Measurements from ENCODE around the gene TP53RK. TPM values are rescaled to one million over a fixed set of nuclear protein-coding genes. Genes with fewer than 3 reads are reported as not detected.

TP53RK gene
- total and polyA plus RNA-seq, 5 donors from 2014 or later = 6.6 to 23.6 (median 18.0) TPM

- Mint-ChIP-seq H3K36me3 (peaks cover 4% of the 10 kb centered on the region), H3K27ac (no peak overlapping the region), H3K4me1 (no peaks in the 10 kb centered on the region), H3K4me3 (no peak overlapping the region), H3K9me3 (peaks cover 0 to 9% (median 2%) of the 10 kb centered on the region in 7 donors), H3K27me3 (peaks cover 35% of the 10 kb centered on the region)
- no peaks in the 10 kb centered on the region for H3K36me3 ChIP-seq (ENCODE audit: control insufficient read depth, insufficient read depth, low read length)
- DNase-seq (no peak), ATAC-seq (ENCODE audit: low read depth in 2 of 2) (no peak)
- H3K9me3 ChIP-seq (ENCODE audit: control insufficient read depth in 2 of 2, low read length in 2 of 2) = peaks cover 0 to 15% of the 10 kb centered on the region in 2 experiments
- H3K4me1 ChIP-seq (ENCODE audit: control insufficient read depth, insufficient read depth, low read length, poor library complexity, severe bottlenecking) = no peaks in the 10 kb centered on the region
- peaks cover 26% of the 10 kb centered on the region for H3K27me3 ChIP-seq (ENCODE audit: control insufficient read depth, insufficient read depth, low read length)
- H3K27ac ChIP-seq (ENCODE audit: insufficient read depth, low read length, poor library complexity, severe bottlenecking) = no peak overlapping the region
- H3K4me3 ChIP-seq (ENCODE audit: low read depth, low read length) = no peak overlapping the region
Measured at GRCh38 chr20:46703435-46703834, 14.2 kb upstream of the TP53RK start.

GRCh38 chr20:46702447-46703203, 13.4 kb upstream of the TP53RK start:
- H3K27me3 Mint-ChIP-seq = peaks cover 30% of the 10 kb centered on the region
- Histone ChIP-seq H3K27me3 (ENCODE audit: control insufficient read depth, insufficient read depth, low read length) (peaks cover 24% of the 10 kb centered on the region), H3K4me1 (ENCODE audit: control insufficient read depth, insufficient read depth, low read length, poor library complexity, severe bottlenecking) (no peaks in the 10 kb centered on the region), H3K27ac (ENCODE audit: insufficient read depth, low read length, poor library complexity, severe bottlenecking) (no peak overlapping the region), H3K36me3 (ENCODE audit: control insufficient read depth, insufficient read depth, low read length) (no peaks in the 10 kb centered on the region), H3K9me3 (ENCODE audit: control insufficient read depth in 2 of 2, low read length in 2 of 2) (peaks cover 0 to 15% of the 10 kb centered on the region in 2 experiments), H3K4me3 (ENCODE audit: low read depth, low read length) (no peak overlapping the region)
- no peak for ATAC-seq (ENCODE audit: low read depth in 2 of 2)
- peaks cover 4% of the 10 kb centered on the region for H3K36me3 Mint-ChIP-seq
- no peak for DNase-seq
- peaks cover 0 to 9% (median 2%) of the 10 kb centered on the region in 7 donors for H3K9me3 Mint-ChIP-seq
- H3K4me1 Mint-ChIP-seq = no peaks in the 10 kb centered on the region
- H3K4me3 Mint-ChIP-seq = no peak overlapping the region
- H3K27ac Mint-ChIP-seq = no peak overlapping the region

DNA sequence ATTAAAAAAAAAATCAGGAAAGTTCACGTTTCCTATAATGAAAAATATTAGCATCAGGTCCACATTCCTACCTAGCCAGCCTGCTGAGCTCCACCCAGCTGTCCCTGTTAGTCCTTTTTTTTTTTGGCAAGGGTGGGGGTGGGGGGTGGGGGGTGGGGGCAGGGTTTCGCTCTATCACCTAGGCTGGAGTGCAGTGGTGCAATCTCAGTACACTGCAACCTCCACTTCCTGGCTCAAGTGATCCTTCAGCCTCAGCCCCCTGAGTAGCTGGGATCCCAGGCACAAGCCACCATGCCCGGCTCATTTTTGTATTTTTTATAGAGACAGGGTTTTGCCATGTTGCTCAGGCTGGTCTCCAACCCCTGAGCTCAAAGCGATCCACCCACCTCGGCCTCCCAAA, 12.7 kb upstream of the TP53RK start:
- Histone ChIP-seq H3K27ac (ENCODE audit: insufficient read depth, low read length, poor library complexity, severe bottlenecking) (no peak overlapping the region), H3K4me1 (ENCODE audit: control insufficient read depth, insufficient read depth, low read length, poor library complexity, severe bottlenecking) (no peaks in the 10 kb centered on the region), H3K9me3 (ENCODE audit: control insufficient read depth in 2 of 2, low read length in 2 of 2) (peaks cover 0 to 14% of the 10 kb centered on the region in 2 experiments), H3K4me3 (ENCODE audit: low read depth, low read length) (no peak overlapping the region), H3K36me3 (ENCODE audit: control insufficient read depth, insufficient read depth, low read length) (no peaks in the 10 kb centered on the region), H3K27me3 (ENCODE audit: control insufficient read depth, insufficient read depth, low read length) (peaks cover 23% of the 10 kb centered on the region)
- peaks cover 0 to 9% (median 2%) of the 10 kb centered on the region in 7 donors for H3K9me3 Mint-ChIP-seq
- DNase-seq = no peak
- H3K4me3 Mint-ChIP-seq = no peak overlapping the region
- H3K27ac Mint-ChIP-seq = no peak overlapping the region
- H3K27me3 Mint-ChIP-seq = peaks cover 24% of the 10 kb centered on the region
- ATAC-seq (ENCODE audit: low read depth in 2 of 2) = no peak
- peaks cover 4% of the 10 kb centered on the region for H3K36me3 Mint-ChIP-seq
- no peaks in the 10 kb centered on the region for H3K4me1 Mint-ChIP-seq

DNA sequence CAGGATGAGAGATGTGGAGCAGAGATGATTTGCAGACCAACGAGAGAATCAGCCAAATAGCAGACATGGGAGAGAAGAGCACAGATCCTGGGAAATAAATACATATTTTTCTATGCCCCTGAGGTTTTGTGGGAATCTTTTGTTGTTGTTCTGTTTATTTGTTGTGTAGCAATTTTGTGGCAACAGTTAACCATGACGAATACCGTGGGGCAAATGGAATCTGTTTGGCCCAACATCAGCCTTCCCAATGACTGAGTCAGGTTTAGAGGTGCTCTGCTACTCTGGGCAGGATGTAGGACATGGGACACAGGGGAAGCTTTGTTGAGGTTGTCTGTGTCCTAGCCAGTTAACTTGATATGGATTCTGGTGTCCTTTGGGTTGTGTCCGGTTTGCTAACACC, 12.3 kb upstream of the TP53RK start:
- Mint-ChIP-seq H3K27me3 (peaks cover 20% of the 10 kb centered on the region), H3K4me3 (no peak overlapping the region)

GRCh38 chr20:46701057-46701456, 11.8 kb upstream of the TP53RK start:
- peak overlapping the region in 1 of 3 donors; percentile 60 for H3K27ac Mint-ChIP-seq
- Histone ChIP-seq H3K27me3 (ENCODE audit: control insufficient read depth, insufficient read depth, low read length) (peaks cover 21% of the 10 kb centered on the region), H3K9me3 (ENCODE audit: control insufficient read depth in 2 of 2, low read length in 2 of 2) (peaks cover 0 to 5% of the 10 kb centered on the region in 2 experiments), H3K36me3 (ENCODE audit: control insufficient read depth, insufficient read depth, low read length) (no peaks in the 10 kb centered on the region), H3K27ac (ENCODE audit: insufficient read depth, low read length, poor library complexity, severe bottlenecking) (no peak overlapping the region), H3K4me1 (ENCODE audit: control insufficient read depth, insufficient read depth, low read length, poor library complexity, severe bottlenecking) (no peaks in the 10 kb centered on the region), H3K4me3 (ENCODE audit: low read depth, low read length) (no peak overlapping the region)
- peaks cover 24% of the 10 kb centered on the region for H3K27me3 Mint-ChIP-seq
- H3K36me3 Mint-ChIP-seq = peaks cover 4% of the 10 kb centered on the region
- no peak overlapping the region for H3K4me3 Mint-ChIP-seq
- DNase-seq = no peak
- H3K4me1 Mint-ChIP-seq = no peaks in the 10 kb centered on the region
- ATAC-seq (ENCODE audit: low read depth in 2 of 2) = no peak
- H3K9me3 Mint-ChIP-seq = peaks cover 0 to 5% (median 2%) of the 10 kb centered on the region in 7 donors

More for the DNA sequence above, 12.3 kb upstream of the TP53RK start:
- no peaks in the 10 kb centered on the region for H3K4me1 Mint-ChIP-seq
- Histone ChIP-seq H3K27me3 (ENCODE audit: control insufficient read depth, insufficient read depth, low read length) (peaks cover 21% of the 10 kb centered on the region), H3K36me3 (ENCODE audit: control insufficient read depth, insufficient read depth, low read length) (no peaks in the 10 kb centered on the region), H3K4me1 (ENCODE audit: control insufficient read depth, insufficient read depth, low read length, poor library complexity, severe bottlenecking) (no peaks in the 10 kb centered on the region), H3K4me3 (ENCODE audit: low read depth, low read length) (no peak overlapping the region), H3K27ac (ENCODE audit: insufficient read depth, low read length, poor library complexity, severe bottlenecking) (no peak overlapping the region), H3K9me3 (ENCODE audit: control insufficient read depth in 2 of 2, low read length in 2 of 2) (peaks cover 0 to 10% of the 10 kb centered on the region in 2 experiments)
- ATAC-seq (ENCODE audit: low read depth in 2 of 2) = no peak
- no peak for DNase-seq
- H3K9me3 Mint-ChIP-seq = peaks cover 0 to 8% (median 2%) of the 10 kb centered on the region in 7 donors
- H3K27ac Mint-ChIP-seq = peak overlapping the region in 1 of 3 donors; percentile 60
- peaks cover 4% of the 10 kb centered on the region for H3K36me3 Mint-ChIP-seq

DNA sequence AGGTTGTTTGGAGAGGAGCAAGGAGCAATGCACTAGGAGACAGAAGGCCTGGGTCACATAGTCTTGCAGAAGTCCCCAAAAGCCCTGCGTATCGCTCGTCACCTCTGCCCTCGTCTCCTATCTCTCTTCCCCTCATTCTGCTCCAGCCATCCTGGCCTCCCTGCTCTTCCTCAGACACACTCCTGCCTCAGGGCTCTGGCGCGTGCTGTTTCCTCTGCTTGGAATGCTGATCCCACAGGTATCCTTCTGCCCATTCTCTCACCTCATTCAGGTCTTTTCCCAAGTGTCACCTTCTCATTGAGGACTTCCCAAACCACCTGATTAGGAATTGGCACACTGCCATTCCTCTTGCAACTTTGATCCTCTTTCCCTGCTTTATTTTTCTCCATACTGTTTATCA, 11.2 kb upstream of the TP53RK start:
- no peaks in the 10 kb centered on the region for H3K36me3 ChIP-seq (ENCODE audit: control insufficient read depth, insufficient read depth, low read length)
- DNase-seq (no peak), ATAC-seq (ENCODE audit: low read depth in 2 of 2) (no peak)
- Mint-ChIP-seq H3K4me3 (no peak overlapping the region), H3K9me3 (peaks cover 0 to 5% (median 2%) of the 10 kb centered on the region in 7 donors), H3K27me3 (peaks cover 22% of the 10 kb centered on the region), H3K4me1 (no peaks in the 10 kb centered on the region), H3K27ac (no peak overlapping the region), H3K36me3 (peaks cover 4% of the 10 kb centered on the region)
- no peaks in the 10 kb centered on the region for H3K4me1 ChIP-seq (ENCODE audit: control insufficient read depth, insufficient read depth, low read length, poor library complexity, severe bottlenecking)
- peaks cover 21% of the 10 kb centered on the region for H3K27me3 ChIP-seq (ENCODE audit: control insufficient read depth, insufficient read depth, low read length)
- H3K4me3 ChIP-seq (ENCODE audit: low read depth, low read length) = no peak overlapping the region
- H3K27ac ChIP-seq (ENCODE audit: insufficient read depth, low read length, poor library complexity, severe bottlenecking) = no peak overlapping the region
- H3K9me3 ChIP-seq (ENCODE audit: control insufficient read depth in 2 of 2, low read length in 2 of 2) = peaks cover 0 to 4% of the 10 kb centered on the region in 2 experiments

DNA sequence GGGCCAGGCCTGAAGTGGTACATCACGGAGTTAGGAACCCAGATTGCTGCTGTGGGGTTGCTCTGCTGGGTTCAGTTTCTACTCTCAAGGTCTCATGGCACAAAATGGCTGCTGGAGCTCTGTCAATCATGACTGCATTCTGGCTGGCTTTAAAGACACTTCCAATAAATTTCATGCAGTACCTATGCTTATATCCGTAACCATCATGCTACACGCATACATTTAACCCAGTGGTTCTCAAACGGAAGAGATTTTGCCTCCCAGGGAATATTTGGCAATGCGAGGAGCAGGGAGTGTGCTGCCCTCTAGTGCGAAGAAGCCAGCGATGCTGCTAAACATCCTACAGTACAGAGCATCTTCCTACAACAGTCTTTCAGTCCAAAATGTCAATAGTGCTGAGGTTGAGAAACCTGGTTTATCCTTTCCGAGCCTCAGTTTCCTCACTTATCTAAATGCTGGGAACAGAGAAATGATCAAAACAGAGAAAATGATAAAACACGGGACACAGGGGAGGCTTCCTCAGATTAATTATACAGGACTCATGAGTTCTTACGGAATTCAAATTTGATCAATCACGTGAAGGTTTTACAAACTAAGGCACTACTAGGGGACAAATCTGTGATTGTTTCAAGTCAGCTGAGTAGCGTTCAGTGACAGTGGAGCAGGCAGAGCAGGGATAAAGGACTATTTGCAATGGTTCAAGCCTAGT, 10.6 kb upstream of the TP53RK start:
- H3K27me3 ChIP-seq (ENCODE audit: control insufficient read depth, insufficient read depth, low read length) = peaks cover 16% of the 10 kb centered on the region
- H3K36me3 ChIP-seq (ENCODE audit: control insufficient read depth, insufficient read depth, low read length) = no peaks in the 10 kb centered on the region
- H3K9me3 Mint-ChIP-seq = peaks cover 0 to 5% (median 2%) of the 10 kb centered on the region in 7 donors
- DNase-seq = no peak
- peaks cover 0 to 4% of the 10 kb centered on the region in 2 experiments for H3K9me3 ChIP-seq (ENCODE audit: control insufficient read depth in 2 of 2, low read length in 2 of 2)
- no peak overlapping the region for H3K27ac ChIP-seq (ENCODE audit: insufficient read depth, low read length, poor library complexity, severe bottlenecking)
- H3K4me1 ChIP-seq (ENCODE audit: control insufficient read depth, insufficient read depth, low read length, poor library complexity, severe bottlenecking) = no peaks in the 10 kb centered on the region
- no peaks in the 10 kb centered on the region for H3K4me1 Mint-ChIP-seq
- ATAC-seq (ENCODE audit: low read depth in 2 of 2) = no peak
- H3K27ac Mint-ChIP-seq = no peak overlapping the region
- H3K4me3 Mint-ChIP-seq = no peak overlapping the region
- H3K4me3 ChIP-seq (ENCODE audit: low read depth, low read length) = no peak overlapping the region
- H3K36me3 Mint-ChIP-seq = peaks cover 4% of the 10 kb centered on the region
- H3K27me3 Mint-ChIP-seq = peaks cover 19% of the 10 kb centered on the region

Data from CD4-positive, CD25-positive, alpha-beta regulatory T cell (primary cell).